ENCODE results near the gene CIP2A. TPM values are rescaled to one million over a fixed set of nuclear protein-coding genes. Genes with fewer than 3 reads are reported as not detected.

Gene CIP2A
- total RNA-seq, 6 experiments from 2014 or later, result 11.6 to 29.8 (median 26.5) TPM

DNA sequence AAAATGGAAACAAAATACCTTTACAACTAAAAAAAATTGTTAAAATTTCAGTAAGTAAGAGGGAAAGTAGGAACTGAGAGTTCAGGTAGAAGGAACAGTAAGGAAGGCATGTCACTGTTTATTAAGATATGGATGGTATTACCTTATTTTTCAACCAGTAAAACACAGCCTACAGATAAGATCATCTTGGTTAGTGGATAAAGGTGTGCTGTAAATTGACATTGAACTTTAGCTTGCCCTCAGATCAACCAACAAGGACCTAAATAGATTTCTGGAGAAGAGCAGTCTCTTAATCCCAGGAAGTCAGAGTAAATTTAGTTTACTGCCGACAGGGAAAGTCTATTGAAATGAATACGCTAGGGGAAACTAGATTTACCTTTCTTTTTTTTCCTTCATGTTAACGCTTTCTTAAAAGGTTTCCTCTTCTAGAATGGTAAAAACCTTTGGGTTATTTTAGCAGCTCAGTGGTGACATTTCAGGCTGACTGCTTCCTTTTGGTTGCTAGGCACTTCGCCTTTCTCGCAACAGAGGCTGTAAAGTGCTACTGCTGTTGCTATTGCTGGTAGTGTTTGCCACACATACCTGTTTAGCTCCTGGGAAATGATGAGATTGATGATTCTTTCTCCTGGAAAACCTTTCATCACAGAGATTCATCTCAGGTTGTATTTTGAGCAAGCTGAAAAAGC, 13.2 kb upstream of the CIP2A start:
- Mint-ChIP-seq H3K4me3 (no peak overlapping the region), H3K36me3 (ENCODE audit: low read depth) (no peaks in the 10 kb centered on the region), H3K27me3 (ENCODE audit: insufficient read depth) (no peaks in the 10 kb centered on the region; the same call in 1 of the 2 replicates), H3K4me1 (ENCODE audit: low read depth) (peaks cover 31% of the 10 kb centered on the region), H3K9me3 (no peaks in the 10 kb centered on the region), H3K27ac (no peak overlapping the region)
- TF ChIP-seq, protein P1, sequence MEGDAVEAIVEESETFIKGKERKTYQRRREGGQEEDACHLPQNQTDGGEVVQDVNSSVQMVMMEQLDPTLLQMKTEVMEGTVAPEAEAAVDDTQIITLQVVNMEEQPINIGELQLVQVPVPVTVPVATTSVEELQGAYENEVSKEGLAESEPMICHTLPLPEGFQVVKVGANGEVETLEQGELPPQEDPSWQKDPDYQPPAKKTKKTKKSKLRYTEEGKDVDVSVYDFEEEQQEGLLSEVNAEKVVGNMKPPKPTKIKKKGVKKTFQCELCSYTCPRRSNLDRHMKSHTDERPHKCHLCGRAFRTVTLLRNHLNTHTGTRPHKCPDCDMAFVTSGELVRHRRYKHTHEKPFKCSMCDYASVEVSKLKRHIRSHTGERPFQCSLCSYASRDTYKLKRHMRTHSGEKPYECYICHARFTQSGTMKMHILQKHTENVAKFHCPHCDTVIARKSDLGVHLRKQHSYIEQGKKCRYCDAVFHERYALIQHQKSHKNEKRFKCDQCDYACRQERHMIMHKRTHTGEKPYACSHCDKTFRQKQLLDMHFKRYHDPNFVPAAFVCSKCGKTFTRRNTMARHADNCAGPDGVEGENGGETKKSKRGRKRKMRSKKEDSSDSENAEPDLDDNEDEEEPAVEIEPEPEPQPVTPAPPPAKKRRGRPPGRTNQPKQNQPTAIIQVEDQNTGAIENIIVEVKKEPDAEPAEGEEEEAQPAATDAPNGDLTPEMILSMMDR (IDR thresholded peaks at IDR 0.05), result no peak
- no peak for DNase-seq

GRCh38 chr3:108599677-108600409, 10.6 kb upstream of the CIP2A start:
- no peaks in the 10 kb centered on the region for H3K36me3 Mint-ChIP-seq (ENCODE audit: low read depth)
- H3K27me3 Mint-ChIP-seq (ENCODE audit: insufficient read depth), result no peaks in the 10 kb centered on the region; the same call in 1 of the 2 replicates
- H3K9me3 Mint-ChIP-seq, result no peaks in the 10 kb centered on the region
- DNase-seq, result no peak
- no peak overlapping the region for H3K4me3 Mint-ChIP-seq
- H3K4me1 Mint-ChIP-seq (ENCODE audit: low read depth), result peaks cover 26% of the 10 kb centered on the region
- TF ChIP-seq, protein P1 (IDR thresholded peaks at IDR 0.05), result no peak
- H3K27ac Mint-ChIP-seq, result no peak overlapping the region; the same call in 1 of the 2 replicates

- H3K4me3 Mint-ChIP-seq, result no peak overlapping the region
- H3K9me3 Mint-ChIP-seq, result no peaks in the 10 kb centered on the region
- TF ChIP-seq, protein P1 (IDR thresholded peaks at IDR 0.05), result no peak
- DNase-seq, result no peak
- peaks cover 12% of the 10 kb centered on the region for H3K4me1 Mint-ChIP-seq (ENCODE audit: low read depth)
- no peaks in the 10 kb centered on the region; the same call in 1 of the 2 replicates for H3K27me3 Mint-ChIP-seq (ENCODE audit: insufficient read depth)
- H3K36me3 Mint-ChIP-seq (ENCODE audit: low read depth), result no peaks in the 10 kb centered on the region
- no peak overlapping the region for H3K27ac Mint-ChIP-seq
Measured at GRCh38 chr3:108598375-108598774, 9.1 kb upstream of the CIP2A start.

- H3K27me3 Mint-ChIP-seq (ENCODE audit: insufficient read depth), result no peaks in the 10 kb centered on the region
- H3K4me1 Mint-ChIP-seq (ENCODE audit: low read depth), result peaks cover 12% of the 10 kb centered on the region
- no peaks in the 10 kb centered on the region for H3K9me3 Mint-ChIP-seq
- H3K36me3 Mint-ChIP-seq (ENCODE audit: low read depth), result no peaks in the 10 kb centered on the region
- no peak for DNase-seq
- TF ChIP-seq, protein P1 (IDR thresholded peaks at IDR 0.05), result no peak
- H3K27ac Mint-ChIP-seq, result no peak overlapping the region
- H3K4me3 Mint-ChIP-seq, result no peak overlapping the region
Measured at GRCh38 chr3:108595321-108595720, 6.1 kb upstream of the CIP2A start.

DNA sequence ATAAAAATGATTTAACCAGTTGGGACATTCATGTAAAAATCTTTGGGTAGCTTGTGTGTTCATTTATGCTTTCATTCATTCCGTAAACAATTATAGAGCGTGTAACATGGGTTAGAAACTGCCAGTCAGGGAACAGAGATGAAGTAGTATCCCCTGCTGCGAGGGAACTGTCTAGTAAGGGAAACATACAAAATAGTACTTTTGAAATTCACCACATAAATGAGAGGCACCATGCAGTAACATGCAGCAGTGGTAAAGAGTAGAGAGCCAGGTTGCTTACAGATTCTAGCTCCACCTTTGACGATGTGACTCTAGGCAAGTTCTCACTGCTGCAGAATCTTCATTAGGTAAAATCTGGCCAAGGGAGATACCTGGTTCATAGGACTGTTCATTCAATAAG, 1.2 kb upstream of the CIP2A start:
- H3K4me1 Mint-ChIP-seq (ENCODE audit: low read depth), result peaks cover 44% of the 10 kb centered on the region
- TF ChIP-seq, protein P1 (IDR thresholded peaks at IDR 0.05), result no peak
- peaks cover 3% of the 10 kb centered on the region; the same call in 1 of the 2 replicates for H3K27me3 Mint-ChIP-seq (ENCODE audit: insufficient read depth)

More for the DNA sequence above, 1.2 kb upstream of the CIP2A start:
- no peak for DNase-seq
- H3K27ac Mint-ChIP-seq, result peak overlapping the region; percentile 100
- no peaks in the 10 kb centered on the region for H3K9me3 Mint-ChIP-seq
- no peaks in the 10 kb centered on the region; the same call in 1 of the 2 replicates for H3K36me3 Mint-ChIP-seq (ENCODE audit: low read depth)
- peak overlapping the region; percentile 99 for H3K4me3 Mint-ChIP-seq

All from HFFc6 (cell line).